HG02884 (cell line): Measurements from ENCODE around the gene LIN52.
A peak's percentile ranks its signal among the peaks of the same experiment; 100 is the strongest.

Experiments used
- ATAC-seq: cut with Tn5 transposase; IDR thresholded peaks from one replicate; pipeline ENCODE4 v1.9.1; 2021; ENCODE audit warnings: mild to moderate bottlenecking, moderate library complexity; ENCODE audit not compliant: unreplicated experiment

Gene LIN52

GRCh38 chr14:74084277-74085046 lies at the start of gene LIN52, which contains the start of gene ALDH6A1:
LIN52 (plus strand) TSS chr14:74084956; CDS start chr14:74084975, 19 bp downstream.
ALDH6A1 (minus strand) TSS chr14:74084453; CDS start chr14:74084394, 59 bp downstream.
- ATAC-seq, result peak; percentile 84

- no peak for ATAC-seq
Observed at GRCh38 chr14:74035556-74035955, 49.2 kb upstream of the LIN52 start.

- no peak for ATAC-seq
Observed at GRCh38 chr14:74038020-74038859, 46.5 kb upstream of the LIN52 start.

- ATAC-seq, result no peak
Observed at GRCh38 chr14:74042296-74042695, 42.5 kb upstream of the LIN52 start.

GRCh38 chr14:74045522-74045921 lies 39.2 kb upstream of the LIN52 start:
- ATAC-seq, result no peak

GRCh38 chr14:74048281-74048680 lies 36.5 kb upstream of the LIN52 start:
- ATAC-seq, result no peak

GRCh38 chr14:74049876-74050495 lies 34.8 kb upstream of the LIN52 start:
- no peak for ATAC-seq

- no peak for ATAC-seq
Observed at GRCh38 chr14:74062809-74063150, 22.0 kb upstream of the LIN52 start.

GRCh38 chr14:74064426-74064825 lies 20.3 kb upstream of the LIN52 start:
- ATAC-seq, result no peak

GRCh38 chr14:74064883-74065282 lies 19.9 kb upstream of the LIN52 start:
- ATAC-seq, result no peak

- ATAC-seq, result no peak
Observed at GRCh38 chr14:74065746-74066575, 18.8 kb upstream of the LIN52 start.

- no peak for ATAC-seq
Observed at GRCh38 chr14:74077401-74077800, 7.4 kb upstream of the LIN52 start.

GRCh38 chr14:74080820-74081460 lies 3.8 kb upstream of the LIN52 start:
- ATAC-seq, result no peak

- ATAC-seq, result no peak
Observed at GRCh38 chr14:74081491-74081890, 3.3 kb upstream of the LIN52 start.

GRCh38 chr14:74083161-74083560 lies 1.6 kb upstream of the LIN52 start:
- ATAC-seq, result no peak

- ATAC-seq, result no peak
Observed at GRCh38 chr14:74083784-74084276, 926 bp upstream of the LIN52 start.

GRCh38 chr14:74085047-74085637 lies 386 bp downstream of the LIN52 start:
- peak; percentile 8 for ATAC-seq

GRCh38 chr14:74085828-74086227 lies 1.1 kb downstream of the LIN52 start:
- no peak for ATAC-seq

- no peak for ATAC-seq
Observed at GRCh38 chr14:74089251-74090020, 4.7 kb downstream of the LIN52 start.
